Stimulated activated CD4-positive, alpha-beta T cell treated with anti-CD3 and anti-CD28 coated beads, TNF-alpha, amount 100 ng/mL, for 1 hour (primary cell): ENCODE results near the gene CYP2W1.

Source experiments
- DNase-seq, 3 donors: peaks; one replicate each; pipeline ENCODE4 v3.0.0-alpha.2; 2020; ENCODE audit warnings: low read depth in 3 of 3, low spot score in 1 of 3

Gene CYP2W1

DNA sequence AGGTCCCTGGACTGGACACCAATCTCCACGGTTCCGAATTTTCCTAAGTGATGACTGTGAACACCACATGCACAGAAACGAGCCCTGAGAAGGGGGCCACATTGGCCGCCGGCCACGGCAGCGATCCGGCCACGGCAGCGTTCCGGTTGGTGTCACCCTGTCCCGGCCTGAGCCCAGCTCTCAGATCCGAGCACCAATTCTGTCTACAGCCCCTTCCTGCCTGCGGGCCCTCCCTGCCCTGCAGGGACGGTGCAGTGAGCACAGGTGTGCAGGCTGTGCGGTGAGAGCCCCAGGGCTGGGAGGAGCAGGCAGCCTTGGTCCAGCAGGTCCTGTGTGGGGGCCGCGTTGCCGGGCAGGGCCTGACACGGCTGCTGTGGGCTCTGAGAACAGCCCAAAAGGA lies 31.7 kb downstream of the CYP2W1 start:
- DNase-seq, result no peak

DNA sequence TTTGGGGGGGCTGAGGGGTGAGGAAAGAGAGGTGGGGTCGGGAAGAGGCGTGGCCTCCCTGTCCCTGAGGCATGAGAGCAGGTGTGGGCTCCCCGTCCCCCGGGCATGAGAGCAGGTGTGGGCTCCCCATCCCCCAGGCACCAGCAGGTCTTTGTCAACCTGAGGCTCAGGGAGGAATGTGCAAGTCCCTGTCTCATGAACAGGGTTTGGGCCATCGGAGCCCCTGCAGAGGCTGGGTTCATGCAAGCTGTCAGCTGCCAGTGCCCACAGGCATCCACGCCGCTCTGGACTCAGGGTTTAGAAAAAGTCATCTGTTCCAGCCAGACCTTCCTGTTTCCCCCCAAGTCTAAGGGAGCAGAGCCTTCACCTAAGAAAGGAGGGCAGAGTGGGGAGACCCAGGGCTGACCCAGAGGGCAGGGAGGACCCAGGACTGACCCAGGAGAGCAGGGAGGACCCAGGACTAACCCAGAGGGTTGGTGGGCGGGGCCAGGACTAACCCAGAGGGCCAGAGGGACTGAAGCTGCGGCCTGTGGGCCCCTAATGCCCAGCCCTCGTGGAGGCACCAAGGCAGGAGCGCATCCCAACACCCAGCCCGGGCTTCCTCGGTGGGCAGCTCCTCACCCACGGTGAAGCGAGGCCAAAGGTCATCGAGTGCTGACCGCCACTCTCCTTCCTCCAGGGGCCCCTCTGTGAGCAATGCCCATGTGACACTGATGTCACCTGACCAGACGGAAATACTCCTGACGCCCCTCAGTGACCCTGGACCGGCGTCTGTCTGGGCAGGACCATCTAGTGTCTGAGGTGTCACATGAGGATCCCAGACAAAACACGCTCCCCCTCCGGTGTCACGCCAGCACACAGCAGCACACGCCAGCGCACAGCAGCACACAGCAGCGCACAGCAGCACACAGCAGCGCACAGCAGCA lies 32.5 kb downstream of the CYP2W1 start:
- no peak for DNase-seq

DNA sequence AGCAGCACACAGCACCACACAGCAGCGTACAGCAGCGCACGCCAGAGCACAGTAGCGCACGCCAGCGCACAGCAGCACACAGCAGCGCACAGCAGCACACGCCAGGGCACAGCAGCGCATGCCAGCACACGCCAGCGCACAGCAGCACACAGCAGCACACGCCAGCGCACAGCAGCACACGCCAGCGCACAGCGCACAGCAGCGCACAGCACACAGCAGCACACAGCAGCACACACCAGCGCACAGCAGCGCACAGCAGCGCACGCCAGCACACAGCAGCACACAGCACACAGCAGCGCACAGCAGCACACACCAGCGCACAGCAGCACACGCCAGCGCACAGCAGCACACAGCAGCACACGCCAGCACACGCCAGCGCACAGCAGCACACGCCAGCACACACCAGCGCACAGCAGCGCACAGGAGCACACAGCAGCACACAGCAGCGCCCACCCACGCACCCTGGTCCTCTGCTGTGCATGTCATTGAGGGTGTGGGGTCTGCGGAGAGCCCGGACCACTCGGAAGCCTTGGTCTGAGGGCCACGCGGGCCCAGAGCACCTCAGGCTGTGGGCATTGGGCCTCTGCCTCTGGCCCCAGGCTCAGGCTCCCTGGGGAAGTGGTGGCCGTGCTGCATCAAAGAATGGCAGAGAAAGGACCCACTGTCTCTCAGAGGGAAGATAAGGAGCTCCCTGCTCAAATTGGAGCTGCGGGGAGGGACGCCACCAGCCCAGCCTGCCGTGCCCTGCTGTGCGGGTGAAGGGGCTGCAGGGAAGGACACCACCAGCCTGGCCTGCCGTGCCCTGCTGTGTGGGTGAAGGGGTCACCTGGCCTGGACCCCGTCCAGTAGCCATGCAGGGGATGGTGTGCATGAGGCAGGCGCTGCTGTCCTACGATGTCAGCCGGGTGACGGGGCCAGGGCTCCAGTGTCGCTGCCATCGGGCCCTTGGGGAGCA lies 33.9 kb downstream of the CYP2W1 start:
- no peak for DNase-seq

DNA sequence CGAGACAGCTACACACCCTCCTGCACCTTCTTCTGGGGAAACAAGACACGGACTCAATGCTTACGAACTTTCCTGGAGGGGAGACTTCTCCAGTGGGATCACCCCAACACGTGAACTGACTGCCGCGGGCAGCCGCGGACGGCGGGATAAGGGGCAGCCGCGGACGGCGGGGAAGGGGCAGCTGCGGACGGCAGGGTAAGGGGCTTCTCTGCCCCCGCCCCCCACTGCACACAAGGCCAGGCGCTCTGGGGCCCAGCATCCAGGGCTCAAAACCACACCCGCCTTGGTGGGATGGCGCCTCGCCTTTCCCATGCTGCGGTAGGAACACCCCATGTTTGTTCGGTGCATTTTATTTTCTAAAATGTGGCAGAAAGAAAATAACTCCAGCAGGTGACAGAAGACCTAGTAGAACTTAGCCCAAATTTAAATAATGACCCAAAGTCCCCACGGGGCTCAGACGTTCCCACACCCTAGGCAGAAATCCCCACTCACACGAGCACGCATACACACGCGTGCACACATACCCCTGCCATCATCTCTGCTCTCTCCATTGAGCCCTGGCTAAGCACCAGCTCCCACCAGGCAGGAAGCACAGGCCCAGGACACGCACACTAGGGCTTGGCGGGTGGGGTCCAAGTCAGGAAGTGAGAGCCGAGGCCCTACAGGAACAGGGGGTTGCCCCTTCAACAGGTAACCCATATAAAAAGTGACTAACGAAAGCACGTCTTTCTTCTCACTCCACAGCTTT lies 34.8 kb downstream of the CYP2W1 start:
- no peak for DNase-seq

DNA sequence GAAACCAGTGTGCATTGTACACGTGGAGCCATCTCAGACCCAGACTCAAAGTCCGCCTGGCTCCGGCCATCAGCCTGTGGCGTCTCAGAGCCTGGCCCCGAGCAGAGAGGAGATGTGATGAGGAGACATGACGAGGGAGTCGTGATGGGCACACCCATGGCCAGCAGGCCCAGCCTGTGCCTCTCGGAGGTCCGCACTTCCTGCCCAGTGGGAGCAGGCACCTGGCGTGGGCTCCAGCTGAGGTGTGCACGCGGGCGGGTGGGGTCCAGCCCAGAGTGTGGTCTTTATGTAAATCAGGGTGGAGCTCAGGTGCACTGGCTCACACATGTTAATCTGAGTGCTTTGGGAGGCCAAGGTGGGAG lies 35.3 kb downstream of the CYP2W1 start:
- DNase-seq, result no peak

DNA sequence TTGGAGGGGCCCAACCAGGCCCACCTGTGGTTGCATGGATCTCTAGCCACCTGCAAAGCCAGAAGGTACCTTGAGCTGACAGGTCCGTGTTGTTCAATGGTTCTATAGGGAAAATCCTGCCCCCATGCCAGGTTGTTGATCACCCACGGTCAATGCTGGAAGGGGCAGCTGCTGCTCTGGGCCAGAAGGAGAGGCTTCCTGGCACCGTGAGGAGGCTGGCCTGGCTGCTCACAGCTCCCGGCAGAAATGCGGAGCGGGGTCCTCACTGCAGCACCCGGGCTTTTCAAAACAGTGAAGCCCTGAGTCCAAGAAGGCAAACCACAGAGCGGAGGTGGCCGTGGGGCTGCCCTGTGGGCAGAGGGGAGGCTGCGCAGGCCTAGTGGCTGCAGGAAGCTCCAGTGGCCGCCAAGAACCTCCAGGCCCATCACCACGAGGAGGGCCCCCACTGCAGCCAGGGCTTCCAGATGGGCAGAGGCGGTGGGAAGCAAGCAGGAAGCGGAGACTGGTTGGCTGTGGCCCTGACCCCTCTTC lies 36.3 kb downstream of the CYP2W1 start:
- DNase-seq, result no peak

DNA sequence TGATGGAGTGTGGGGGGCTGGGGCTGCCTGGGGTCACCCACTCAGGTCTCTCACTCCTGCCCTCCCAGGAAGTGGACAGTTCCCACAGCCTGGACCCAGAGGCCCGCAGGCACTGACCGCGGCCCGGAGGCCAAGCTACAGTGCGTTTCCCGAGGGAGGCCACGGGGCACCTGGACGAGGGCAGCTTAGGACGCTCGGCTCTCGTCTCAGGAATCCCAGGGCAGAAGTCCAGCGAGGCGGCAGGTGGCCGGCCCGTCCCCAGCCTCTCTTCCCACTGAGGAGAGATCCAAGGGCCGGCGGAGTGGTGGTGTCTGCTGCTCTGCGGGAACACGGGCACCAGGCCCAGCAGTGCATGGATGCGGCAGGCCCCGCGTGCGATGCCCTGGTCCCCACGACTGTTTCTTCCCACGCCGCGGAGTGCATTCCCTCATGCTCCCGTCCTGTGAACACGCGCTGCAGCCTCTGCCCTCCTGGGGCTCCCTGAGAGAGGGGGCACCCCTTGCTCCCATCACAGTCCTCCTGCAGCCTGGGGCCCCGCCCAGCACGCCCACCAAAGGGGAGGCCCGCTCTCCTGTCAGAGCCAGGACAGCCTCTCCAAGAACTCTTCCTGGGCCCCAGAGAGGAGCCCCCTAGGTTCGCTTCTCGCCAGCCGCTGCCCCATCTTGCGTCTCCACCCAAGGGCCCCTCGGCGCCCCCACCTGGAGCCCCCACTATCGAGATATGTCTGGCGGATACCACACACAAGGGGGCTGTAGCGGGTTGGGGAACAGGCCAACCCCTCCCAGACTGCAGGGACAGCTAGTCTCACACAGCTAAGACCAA lies 37.0 kb downstream of the CYP2W1 start:
- no peak for DNase-seq

DNA sequence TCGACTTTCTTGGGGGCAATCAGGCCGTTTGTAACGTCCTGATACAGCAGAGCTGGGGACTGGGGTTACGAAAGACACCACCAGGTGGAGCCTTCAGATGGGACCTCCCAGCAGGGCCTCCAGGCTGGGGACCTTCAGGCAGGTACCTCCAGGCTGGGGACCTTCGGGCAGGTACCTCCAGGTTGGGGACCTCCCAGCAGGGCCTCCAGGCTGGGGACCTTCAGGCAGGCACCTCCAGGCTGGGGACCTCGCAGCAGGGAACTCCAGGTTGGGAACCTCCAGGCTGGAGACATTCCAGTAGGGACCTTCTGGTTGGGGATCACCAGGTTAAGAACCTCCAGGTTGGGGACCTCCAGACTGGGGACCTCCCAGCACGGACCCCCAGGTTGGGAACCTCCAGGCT lies 37.9 kb downstream of the CYP2W1 start:
- no peak for DNase-seq

DNA sequence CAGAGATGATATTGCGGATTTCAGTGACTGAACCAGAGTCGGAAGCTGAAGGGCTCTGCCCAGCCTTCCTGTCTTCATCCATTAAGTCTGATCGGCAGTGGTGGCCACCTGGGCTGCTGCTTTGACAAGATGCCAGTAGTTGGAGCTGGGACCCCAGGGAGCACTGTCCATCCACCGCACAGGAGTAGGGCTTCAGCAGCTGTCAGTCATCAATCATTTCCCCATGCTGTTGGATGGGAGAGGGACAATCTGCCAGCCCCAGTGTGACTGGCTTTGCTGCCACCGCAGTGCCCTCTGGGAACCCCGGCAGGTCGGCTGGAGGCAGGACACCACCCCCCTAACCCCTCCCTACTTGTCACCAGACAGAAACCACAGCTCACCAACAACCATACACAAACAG lies 38.4 kb downstream of the CYP2W1 start:
- DNase-seq, result no peak

DNA sequence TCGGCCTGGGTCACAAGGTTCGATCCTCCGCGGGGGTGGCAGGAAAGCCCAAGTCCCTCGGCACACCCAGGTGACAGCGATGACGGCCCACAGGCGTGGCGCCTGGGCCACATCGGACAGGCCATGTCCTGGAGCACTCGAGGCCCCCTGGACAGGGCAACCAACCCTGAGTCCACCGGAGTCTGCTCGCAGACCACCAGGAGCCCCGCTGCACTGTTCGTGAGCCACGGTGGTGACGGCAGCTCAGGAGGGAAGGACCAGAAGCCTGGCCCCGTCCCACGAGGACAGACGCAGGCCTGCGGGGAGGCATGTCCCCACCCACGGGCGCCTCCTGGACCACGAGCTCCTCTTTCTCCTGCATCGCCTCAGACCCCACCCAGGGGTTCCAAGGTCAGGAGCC lies 39.0 kb downstream of the CYP2W1 start:
- no peak for DNase-seq

DNA sequence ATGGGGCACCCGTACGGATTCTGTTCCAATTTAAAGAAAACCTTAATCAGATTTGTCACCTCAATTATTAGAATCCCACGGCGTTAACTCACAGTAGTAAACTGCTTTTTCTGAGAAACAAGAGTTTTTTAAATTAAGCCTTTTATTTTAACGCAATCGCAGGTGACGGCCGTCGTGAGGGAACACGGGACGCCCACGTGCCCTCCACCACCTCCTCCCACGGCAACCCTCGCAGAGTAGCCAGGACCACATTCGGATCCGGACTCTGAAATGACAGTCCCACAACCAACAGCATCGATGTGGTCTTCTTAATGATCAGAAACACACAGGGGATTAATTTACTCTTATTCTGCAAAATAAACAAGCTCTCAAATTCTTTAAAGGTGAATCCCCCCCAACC lies 39.4 kb downstream of the CYP2W1 start:
- DNase-seq, result no peak

DNA sequence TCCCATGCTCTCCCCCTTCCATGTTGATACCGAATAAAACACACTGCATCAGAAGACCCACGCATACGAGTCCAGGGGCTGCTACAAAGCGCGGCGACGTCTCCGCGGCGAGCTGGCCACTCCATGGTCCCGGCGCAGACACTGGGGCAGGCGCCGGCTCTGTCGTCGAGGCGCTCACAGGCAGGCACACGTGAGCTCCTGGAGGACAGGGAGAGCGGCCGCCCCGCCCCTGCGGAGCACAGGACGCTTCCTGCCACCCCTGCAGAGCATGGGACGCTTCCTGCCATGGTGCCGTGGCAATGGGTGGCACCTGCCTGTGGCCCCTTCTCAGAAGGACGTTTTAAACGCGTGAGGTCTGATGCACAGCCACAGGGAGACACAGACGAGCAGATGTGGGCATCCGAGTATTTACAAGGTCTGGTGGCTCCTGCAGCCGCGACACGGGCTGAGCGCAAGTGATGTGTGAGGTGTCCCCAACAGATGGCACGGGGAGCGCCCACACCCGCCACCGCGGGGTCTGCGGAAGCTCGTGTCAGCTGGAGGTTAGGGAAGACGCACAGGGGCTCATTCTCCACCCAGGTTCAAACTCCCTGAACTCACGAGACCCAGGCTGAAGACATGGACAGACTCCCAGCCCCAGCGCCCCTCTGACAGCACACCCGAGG lies 40.0 kb downstream of the CYP2W1 start:
- DNase-seq, result no peak

DNA sequence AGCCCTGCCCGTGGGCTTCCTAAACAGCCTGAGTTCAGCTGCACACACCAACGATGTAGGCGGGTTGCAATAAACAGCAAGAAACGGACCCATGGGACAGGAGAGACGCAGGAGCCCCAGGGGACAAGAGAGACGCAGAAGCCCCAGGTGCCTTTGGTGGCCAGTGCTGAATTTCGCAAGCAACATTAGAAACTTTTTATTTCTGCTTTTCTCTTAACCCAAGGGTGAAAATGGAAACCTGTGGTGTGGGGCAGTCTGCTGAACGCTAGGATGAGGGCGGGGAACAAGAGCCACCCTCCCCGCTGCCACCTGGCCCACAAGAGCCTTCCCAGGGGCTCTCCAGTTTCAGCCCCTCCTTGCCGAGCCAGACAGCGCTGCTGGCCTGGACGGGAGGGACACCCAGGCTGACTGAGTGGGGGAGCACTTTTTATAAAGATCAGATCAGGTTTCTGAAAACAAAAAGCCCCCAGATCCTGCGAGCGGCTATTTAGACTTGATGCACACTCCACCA lies 41.4 kb downstream of the CYP2W1 start:
- DNase-seq, result no peak

DNA sequence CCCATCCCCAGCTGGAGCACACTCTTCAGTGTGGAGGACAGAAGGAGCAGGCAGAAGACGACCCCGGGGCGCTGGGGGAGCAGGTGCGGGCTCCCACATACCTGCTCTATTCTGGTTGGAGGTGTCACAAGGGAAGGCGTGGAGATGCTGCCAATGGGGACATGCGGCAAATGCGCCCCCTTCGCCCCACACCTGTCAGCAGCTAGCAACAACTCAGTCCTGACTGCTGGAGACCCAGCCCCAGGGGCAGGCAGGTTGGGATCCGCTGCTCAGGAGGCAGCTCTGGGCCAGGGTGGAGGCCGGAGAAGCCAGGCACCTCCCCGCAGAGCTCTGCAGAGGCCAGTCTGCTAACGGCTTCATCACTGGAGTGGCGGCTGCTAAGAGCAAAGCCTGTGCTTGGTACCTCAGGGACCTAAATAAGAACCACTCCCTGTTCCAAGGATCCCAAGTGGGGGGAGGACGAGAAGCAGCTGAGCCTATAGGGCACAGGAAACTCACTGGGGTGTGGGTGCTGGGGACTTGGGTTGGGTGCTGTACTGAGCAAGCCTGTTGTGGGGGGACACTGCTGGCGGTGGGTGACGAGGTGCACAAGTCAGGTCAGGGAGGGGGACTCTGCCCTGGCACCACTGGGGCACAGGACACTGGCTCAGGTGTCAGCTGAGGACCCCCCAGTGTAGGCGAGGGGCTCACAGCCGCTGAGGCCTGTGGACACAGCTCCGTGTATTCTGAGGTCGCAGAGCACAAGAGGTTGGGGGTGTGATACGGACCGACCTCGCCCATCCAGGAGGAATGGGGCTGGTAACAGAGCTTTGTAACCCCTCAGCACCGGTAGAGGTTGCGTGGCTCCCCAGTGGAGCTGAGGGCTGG lies 42.1 kb downstream of the CYP2W1 start:
- DNase-seq, result no peak

DNA sequence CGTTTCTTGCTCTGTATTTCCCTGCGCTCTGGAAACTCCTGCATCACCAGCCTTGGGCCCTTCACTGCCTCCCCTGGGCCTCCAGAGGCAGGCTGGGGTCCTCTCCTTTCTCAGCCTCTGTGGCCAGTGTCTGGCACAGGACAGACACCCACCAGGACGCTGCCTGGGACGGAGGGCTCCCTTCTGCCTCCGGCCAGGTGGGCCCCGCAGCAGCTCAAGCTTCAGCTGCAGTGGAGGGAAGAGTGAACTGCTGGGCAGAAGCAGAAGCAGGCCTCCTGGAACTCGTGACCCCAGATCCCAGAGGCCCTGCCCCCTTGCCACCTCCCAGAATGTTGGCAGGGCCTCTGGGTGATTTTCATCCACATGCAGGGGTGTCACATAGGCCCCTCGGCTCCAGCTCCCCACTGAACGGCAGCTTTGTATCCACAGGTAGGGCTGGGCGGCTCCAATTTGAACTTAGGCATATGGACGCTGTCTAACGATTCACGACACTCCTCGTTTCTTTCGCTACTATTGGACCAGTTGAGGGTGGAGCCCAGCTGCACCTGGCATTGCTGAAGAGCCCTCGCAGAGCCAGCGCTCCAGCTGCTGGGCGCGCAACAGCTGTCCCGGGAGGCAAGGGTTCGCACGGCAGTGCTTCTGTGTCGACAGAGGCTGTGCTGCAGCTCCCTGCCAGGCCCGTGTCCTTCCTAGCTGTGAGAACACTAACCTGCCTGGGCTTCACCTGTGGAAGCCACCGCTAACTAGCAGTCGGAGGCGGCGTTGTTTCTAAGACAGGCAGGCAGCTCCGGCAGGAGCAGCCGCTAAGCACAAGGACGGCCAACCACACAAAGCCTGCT lies 43.0 kb downstream of the CYP2W1 start:
- DNase-seq, result no peak

DNA sequence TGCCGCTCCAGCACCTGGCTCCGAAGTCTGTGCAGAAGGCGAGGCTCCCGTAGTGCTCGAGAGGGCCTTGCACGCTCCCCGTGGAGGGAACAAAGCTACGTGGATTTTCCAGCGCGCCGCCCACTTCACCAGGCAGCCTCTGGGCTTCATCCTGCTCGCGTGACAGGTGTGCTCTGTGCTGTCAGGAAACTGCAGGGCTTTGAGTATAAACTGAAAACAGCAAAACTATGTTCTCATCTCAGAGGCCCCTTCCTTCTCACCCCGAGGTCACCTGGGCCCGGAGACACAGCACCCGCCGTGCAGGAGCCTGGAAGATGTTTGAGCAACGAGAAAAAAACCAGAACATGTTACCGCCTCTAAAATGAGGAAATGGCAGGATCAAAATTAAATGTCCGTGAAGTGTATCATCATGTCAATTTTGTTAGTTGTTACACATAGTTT lies 43.8 kb downstream of the CYP2W1 start:
- DNase-seq, result no peak

DNA sequence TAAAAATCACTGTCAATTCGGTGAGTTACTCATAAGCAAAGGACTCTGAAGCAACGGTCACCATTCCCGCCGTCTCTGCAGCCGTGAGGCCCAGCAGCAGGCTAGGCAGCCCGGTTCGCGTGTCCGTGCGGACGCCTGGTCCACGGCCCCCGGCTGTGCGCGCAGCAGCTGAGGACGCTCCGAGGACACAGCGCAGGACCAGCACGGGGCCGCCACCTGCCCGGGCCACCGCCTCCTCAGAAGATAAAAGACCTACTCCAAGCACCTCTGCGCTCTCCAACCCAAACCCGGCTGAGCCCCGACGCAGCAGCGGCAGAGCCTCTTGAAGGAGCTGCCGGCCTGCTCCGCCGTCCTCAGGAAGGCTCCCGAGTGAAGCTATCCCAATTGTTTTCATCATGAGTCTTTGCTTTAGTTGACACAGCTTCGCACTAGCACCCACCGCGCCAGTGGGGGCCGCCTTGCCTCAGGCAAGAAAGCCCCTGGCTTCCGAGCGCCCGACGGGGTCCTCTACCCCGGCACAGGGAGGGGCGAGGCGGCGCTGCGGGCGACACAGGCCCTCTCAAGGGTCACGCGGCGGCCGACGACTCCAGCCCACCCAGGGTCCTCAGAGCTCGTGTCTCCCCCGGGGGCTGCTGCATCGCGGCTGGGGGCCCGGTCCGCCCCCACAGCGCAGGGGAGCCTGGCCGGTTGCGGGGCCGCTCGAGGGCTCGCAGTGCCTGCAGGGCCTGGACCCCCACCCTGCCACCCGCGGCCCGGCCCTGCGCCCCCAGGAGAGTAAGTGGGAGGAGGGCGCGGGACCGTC lies 44.5 kb downstream of the CYP2W1 start:
- DNase-seq, result no peak
